Skeletal muscle cell (primary cell): Measurements from ENCODE around the gene CEP164.

Source experiments
- DNase-seq: peaks from one replicate; pipeline ENCODE4 v3.0.0-alpha.2; 2010; ENCODE audit warnings: low read depth
- H3K4me3 ChIP-seq: 2 replicates; pipeline ENCODE4 v1.5.1; 2011; ENCODE audit warnings: low read depth, mild to moderate bottlenecking, control low read depth, low read length, moderate library complexity

The CEP164 gene

GRCh38 chr11:117428856-117429229, 101.2 kb downstream of the CEP164 start:
- DNase-seq = no peak

DNA sequence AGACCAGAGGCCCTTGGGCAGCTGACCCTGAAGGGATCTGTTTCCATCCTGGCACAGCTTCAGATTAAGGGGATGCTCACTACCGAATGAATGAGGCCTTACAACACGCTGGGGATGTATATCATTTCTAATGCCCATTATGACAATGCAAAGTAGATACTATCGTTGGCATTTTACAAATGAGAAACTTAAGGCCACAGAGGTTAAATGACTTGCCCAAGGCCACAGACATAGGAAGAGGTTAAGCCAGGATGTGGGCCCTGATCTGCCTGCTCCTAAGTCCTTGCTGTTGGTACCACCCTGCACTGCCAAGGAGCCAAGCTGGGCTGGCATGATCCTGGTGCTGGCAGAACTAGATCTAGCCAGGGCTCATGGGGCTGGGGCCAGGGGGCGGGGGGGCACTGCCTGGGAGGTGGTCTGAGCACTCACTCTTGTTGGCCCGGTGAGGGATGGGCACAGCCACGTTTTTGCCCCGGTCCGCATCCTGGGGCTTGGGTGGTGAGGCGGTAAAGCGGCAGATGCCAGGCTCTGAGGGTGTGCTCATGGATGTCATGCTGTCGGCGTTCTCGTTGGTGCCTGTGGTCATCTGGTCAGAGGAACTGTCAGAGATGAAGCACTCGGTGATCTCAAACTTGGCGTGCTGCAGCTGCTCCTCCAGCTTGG, 102.8 kb downstream of the CEP164 start:
- no peak for DNase-seq
- no peak overlapping the region for H3K4me3 ChIP-seq

More at GRCh38 chr11:117428856-117429229, 101.2 kb downstream of the CEP164 start:
- no peak overlapping the region for H3K4me3 ChIP-seq

- no peak overlapping the region for H3K4me3 ChIP-seq
- no peak for DNase-seq
Observed at GRCh38 chr11:117431436-117431835, 103.8 kb downstream of the CEP164 start.

DNA sequence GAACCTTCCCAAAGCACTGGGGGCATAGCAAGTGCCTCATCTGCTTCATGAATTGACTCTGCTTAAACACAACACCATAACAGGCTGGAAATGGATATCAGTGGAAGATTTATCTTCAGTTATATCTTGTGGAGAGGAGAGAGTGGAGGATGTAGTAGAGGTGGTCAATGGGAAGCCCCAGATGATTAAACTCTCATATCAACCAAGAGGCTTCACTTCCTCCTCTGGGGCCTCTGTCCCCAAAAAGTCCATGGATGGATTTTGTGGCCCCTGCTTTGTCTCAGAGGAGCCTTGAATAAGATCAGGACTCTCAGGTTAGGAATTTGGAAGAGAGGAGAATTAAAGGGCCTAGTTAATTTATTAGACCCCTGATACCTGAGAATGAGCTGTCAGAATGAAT, 106.1 kb downstream of the CEP164 start:
- no peak overlapping the region for H3K4me3 ChIP-seq
- no peak for DNase-seq

- DNase-seq = no peak
- no peak overlapping the region for H3K4me3 ChIP-seq
Observed at GRCh38 chr11:117434481-117434880, 106.8 kb downstream of the CEP164 start.

GRCh38 chr11:117435326-117435725, 107.7 kb downstream of the CEP164 start:
- DNase-seq = no peak
- no peak overlapping the region for H3K4me3 ChIP-seq

DNA sequence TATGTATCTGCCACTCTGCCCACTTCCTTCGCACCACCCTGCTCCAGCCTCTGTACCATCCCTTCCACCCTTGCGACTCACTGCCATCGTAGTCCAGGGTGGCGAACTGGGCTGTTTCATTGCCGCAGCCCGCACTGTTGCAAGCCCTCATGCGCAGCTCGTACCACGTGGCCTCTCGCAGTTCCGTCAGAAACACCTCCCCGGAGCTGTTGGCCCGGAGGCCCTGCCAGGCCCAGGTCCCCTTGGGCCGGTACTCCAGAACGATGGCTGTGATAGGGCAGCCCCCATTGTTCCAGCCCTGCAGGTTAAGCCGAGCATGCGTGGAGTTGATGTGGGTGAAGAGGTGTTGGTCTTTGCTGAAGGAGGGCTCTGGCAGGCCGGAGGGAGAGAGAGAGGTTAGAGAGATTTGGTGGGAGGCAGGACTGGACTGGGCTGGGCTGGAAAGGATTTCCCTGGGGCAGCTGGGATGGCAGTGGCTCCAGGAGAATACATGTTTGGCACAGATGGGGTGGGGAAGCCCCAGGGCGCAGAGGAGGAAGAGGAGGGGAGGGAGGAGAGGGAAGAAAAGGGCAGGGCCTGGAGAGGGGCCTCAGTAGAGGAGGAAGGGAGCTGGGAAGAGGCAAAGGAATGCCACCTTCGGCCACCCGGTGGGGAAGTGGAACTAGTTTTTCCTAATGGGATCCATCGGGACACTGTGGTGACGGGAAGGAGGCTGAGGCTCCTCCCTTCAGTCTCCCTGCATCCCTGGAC, 109.6 kb downstream of the CEP164 start:
- no peak for DNase-seq
- no peak overlapping the region for H3K4me3 ChIP-seq

DNA sequence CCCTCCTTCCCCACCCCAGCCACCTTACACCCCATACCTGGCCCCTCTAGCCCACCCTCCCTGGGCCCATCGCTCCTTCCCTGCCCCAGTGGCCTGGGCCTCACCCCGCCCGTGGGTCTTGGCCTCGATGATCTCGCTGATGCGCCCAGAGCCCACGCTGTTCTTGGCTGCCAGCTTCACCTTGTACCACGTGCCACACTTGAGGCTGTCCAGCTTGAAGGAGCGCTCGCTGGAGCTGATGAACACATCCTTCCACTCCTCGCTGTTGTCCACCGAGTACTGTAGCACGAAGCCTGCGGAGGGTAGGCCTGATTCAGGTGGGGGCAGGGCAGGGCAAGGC, 110.1 kb downstream of the CEP164 start:
- DNase-seq = no peak
- no peak overlapping the region for H3K4me3 ChIP-seq

GRCh38 chr11:117438371-117439000, 110.8 kb downstream of the CEP164 start:
- no peak overlapping the region for H3K4me3 ChIP-seq
- peak; percentile 4 for DNase-seq

DNA sequence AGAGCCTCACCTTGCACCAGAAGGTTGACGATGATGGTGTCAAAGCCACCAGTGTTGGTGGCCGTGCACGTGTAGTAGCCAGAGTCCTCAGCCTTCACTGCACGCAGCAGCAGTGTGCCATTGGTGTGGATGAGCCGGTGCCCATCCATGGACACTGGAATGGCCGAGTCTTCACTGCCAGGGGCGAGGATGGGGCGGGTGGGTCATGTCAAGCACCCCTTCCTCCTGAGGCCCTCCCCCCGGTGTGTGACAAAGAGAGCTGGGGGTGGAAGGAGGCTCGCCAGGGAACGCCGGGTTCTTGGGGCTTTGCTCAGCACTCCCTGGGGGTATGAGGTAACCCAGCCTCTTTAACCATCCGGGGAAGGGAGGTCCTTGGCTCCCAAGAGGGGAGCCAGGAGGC, 111.6 kb downstream of the CEP164 start:
- H3K4me3 ChIP-seq = no peak overlapping the region
- DNase-seq = no peak

GRCh38 chr11:117440258-117440657, 112.6 kb downstream of the CEP164 start:
- no peak for DNase-seq
- no peak overlapping the region for H3K4me3 ChIP-seq

GRCh38 chr11:117441146-117441975, 113.7 kb downstream of the CEP164 start:
- no peak overlapping the region for H3K4me3 ChIP-seq
- DNase-seq = no peak

DNA sequence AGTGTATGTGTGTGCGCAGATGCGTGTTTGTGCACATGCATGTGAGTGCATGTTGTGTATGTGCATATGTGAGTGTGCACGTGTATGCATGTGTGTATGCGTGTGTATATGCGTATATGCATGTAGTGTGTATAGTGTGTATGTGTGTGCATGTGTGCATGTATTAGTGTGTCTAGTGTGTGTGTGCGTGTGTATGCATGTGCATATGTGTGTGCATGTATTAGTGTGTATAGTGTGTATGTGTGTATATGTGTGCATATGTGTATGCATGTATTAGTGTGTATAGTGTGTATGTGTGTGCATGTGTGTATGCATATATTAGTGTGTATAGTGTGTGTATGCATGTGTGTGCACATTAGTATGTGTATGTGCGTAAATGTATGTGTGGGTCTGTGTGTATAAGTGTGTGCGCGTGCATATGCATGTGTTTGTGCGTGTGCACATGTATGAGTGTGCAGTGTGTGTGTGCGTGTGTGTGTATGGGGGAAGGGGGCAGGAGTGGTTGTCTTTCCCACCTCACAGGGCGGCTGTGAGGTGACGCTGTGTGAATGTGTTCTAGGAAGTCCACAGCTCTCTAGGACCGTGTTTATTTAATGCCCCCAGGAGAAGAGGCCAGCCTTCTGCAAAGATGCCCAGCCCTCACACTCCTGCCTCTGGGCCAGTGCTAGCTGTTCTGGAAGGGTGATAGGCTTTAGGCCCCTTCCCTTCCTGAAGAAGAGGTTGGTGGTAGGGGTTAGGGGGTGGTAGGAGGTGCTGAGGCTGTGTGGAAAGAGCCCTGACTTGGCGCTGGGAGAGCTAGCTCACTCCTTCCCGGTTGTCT, 114.6 kb downstream of the CEP164 start:
- no peak for DNase-seq

DNA sequence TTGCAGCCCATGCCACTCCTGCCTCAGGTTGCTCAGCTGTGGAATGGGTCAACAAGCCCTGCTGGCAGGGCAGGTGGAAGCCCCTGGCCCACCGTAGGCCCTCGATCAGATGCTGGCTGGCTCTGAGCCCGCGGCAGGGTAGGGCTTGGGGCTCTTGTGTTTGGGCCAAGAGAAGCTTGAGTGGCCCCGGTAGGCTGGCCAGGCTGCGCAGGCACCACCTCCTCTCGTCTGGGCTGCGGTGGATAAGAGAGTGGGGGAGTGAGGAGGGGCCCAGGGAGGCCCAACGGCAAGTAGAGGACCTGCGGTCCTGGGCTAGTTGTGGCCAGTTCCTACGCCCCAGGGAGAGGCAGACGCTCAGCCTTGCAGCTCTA, 115.2 kb downstream of the CEP164 start:
- no peak for DNase-seq
- no peak overlapping the region for H3K4me3 ChIP-seq

More for the DNA sequence above, 114.6 kb downstream of the CEP164 start:
- H3K4me3 ChIP-seq = no peak overlapping the region

GRCh38 chr11:117443266-117444186, 115.9 kb downstream of the CEP164 start:
- peak; percentile 4 for DNase-seq
- no peak overlapping the region for H3K4me3 ChIP-seq

- H3K4me3 ChIP-seq = no peak overlapping the region
- no peak for DNase-seq
Observed at GRCh38 chr11:117444256-117444655, 116.6 kb downstream of the CEP164 start.

DNA sequence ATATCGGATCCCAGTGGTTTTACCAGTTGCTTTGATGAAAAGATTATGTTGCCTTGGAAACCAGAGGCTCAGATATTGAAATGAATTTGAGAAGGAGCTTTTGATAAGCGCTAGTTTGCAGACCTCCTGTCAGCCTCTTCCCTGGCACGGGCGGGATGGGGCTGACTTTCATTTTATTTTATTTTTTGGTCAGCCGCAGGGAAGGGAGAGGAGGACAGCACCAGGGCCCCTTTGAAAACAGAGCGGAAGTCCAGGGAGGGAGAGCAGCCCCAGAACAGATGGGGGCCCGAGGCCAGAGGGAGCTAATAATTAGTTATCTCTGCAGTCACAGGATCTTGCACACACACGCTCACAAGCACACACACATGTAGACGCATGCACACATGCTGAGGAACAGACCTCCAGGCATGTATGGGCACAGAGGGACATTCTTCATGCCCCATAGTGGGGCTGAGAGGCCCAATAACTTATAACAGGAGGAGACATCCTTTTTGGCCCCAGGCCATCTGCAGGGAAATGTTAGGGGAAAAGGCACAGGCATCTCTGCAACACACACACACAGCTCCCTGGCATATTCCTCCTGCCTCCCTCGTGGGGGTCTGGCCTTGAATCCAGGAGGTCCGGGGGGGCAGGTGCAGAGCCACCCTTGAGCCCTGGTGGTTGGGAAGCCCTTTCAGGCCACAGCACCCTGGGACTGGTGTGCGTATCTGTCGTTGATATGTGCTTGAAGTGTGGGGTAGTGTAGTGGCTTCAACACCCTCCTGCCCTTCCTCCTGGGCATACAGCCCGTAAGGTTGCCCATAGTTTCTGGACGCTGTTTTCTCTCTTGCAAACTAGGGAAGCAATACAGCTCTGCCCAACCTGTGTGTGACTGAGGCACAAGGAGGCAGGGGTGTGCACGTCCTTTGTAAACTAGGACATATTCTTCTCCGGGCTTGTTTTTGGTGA, 117.3 kb downstream of the CEP164 start:
- no peak for DNase-seq
- H3K4me3 ChIP-seq = no peak overlapping the region
